ENCODE data around the gene JAK1. TPM values are rescaled to one million over a fixed set of nuclear protein-coding genes. Genes with fewer than 3 reads are reported as not detected.

JAK1 gene
- total and polyA plus RNA-seq, 2 of the 8 experiments (the other 6 are each of a cell fraction or from before 2014, with no cell fraction given) = 7.8 to 24.5 TPM

GRCh38 chr1:64966158-64966971 lies at the start of gene JAK1 (continued):
- TF ChIP-seq HDAC6 (IDR thresholded peaks at IDR 0.05; ENCODE audit: low read depth, low read length) (no peak), POLR2A (IDR thresholded peaks at IDR 0.05; ENCODE audit: control extremely low read depth in 1 of 2, low read depth in 2 of 2, low read length in 2 of 2) (peak; percentile 77 to 84), RFX5 (IDR thresholded peaks at IDR 0.05; ENCODE audit: borderline replicate concordance, low read depth, low read length) (no peak), ZNF274 (IDR thresholded peaks at IDR 0.05; ENCODE audit: borderline replicate concordance, extremely low read depth, low read length) (no peak), ASH2L (IDR thresholded peaks at IDR 0.05; ENCODE audit: low read length) (peak; percentile 71), BACH1 (IDR thresholded peaks at IDR 0.05; ENCODE audit: low read length) (no peak), CHD7 (IDR thresholded peaks at IDR 0.05; ENCODE audit: insufficient replicate concordance, low read length) (no peak), NRF1 (IDR thresholded peaks at IDR 0.05; ENCODE audit: low read depth, low read length) (no peak), SP1 (IDR thresholded peaks at IDR 0.05; ENCODE audit: low read depth, low read length) (no peak), JUN (IDR thresholded peaks at IDR 0.05; ENCODE audit: low read depth, low read length) (no peak), GTF2F1 (IDR thresholded peaks at IDR 0.05; ENCODE audit: borderline replicate concordance, low read depth, low read length) (no peak)

Data from H1 (cell line).